ENCODE data around the gene ST7L.

Gene ST7L

GRCh38 chr1:112618114-112618720, 724 bp downstream of the ST7L start:
- peak in 1 of 2 donors; percentile 44 for DNase-seq

GRCh38 chr1:112614460-112615065, 4.4 kb downstream of the ST7L start:
- peak in 1 of 2 donors; percentile 11 for DNase-seq

- no peak for DNase-seq
These were observed 13.2 kb downstream of the ST7L start for GRCh38 chr1:112605633-112606327.

GRCh38 chr1:112603541-112603940, 15.4 kb downstream of the ST7L start:
- DNase-seq: no peak

- no peak for DNase-seq
These were observed 15.9 kb downstream of the ST7L start for GRCh38 chr1:112603012-112603411.

GRCh38 chr1:112599477-112599876, 19.5 kb downstream of the ST7L start:
- DNase-seq: no peak

- no peak for DNase-seq
These were observed 24.6 kb downstream of the ST7L start for GRCh38 chr1:112594208-112594876.

GRCh38 chr1:112589766-112590165, 29.2 kb downstream of the ST7L start:
- DNase-seq: no peak

GRCh38 chr1:112583366-112583765, 35.6 kb downstream of the ST7L start:
- DNase-seq: no peak

GRCh38 chr1:112581586-112582192, 37.3 kb downstream of the ST7L start:
- no peak for DNase-seq

GRCh38 chr1:112579801-112580510, 39.0 kb downstream of the ST7L start:
- no peak for DNase-seq

- no peak for DNase-seq
These were observed 42.7 kb downstream of the ST7L start for GRCh38 chr1:112576240-112576639.

GRCh38 chr1:112575154-112575804, 43.7 kb downstream of the ST7L start:
- no peak for DNase-seq

GRCh38 chr1:112565800-112566199, 53.1 kb downstream of the ST7L start:
- DNase-seq: no peak

- no peak for DNase-seq
These were observed 54.9 kb downstream of the ST7L start for GRCh38 chr1:112564081-112564480.

- DNase-seq: no peak
These were observed 55.6 kb downstream of the ST7L start for GRCh38 chr1:112563341-112563740.

GRCh38 chr1:112558634-112559033, 60.3 kb downstream of the ST7L start:
- no peak for DNase-seq

GRCh38 chr1:112557385-112557784, 61.6 kb downstream of the ST7L start:
- no peak for DNase-seq

- no peak for DNase-seq
These were observed 64.5 kb downstream of the ST7L start for GRCh38 chr1:112554411-112554810.

GRCh38 chr1:112549590-112549989, 69.4 kb downstream of the ST7L start:
- DNase-seq: no peak

- no peak for DNase-seq
These were observed 70.4 kb downstream of the ST7L start for GRCh38 chr1:112548547-112548946.

GRCh38 chr1:112546076-112546475, 72.9 kb downstream of the ST7L start:
- no peak for DNase-seq
